HG03066 (cell line): Measurements from ENCODE around the gene RHBDD1.
A peak's percentile ranks its signal among the peaks of the same experiment; 100 is the strongest.
"Not testable (repeated sequence)": the region's sequence is repeated elsewhere in the genome, so short reads cannot be mapped to it uniquely, and the experiment has no call there.

Experiments
- ATAC-seq: cut with Tn5 transposase; IDR thresholded peaks from one replicate; pipeline ENCODE4 v1.9.1; 2021; ENCODE audit warnings: low read depth; ENCODE audit not compliant: unreplicated experiment

Gene RHBDD1

GRCh38 chr2:226799211-226799975 lies 36.5 kb upstream of the RHBDD1 start, which contains the start of gene IRS1:
TSS of gene IRS1 (minus strand) at chr2:226799820. CDS start at chr2:226798738, 1,082 bp downstream.
- peak; percentile 34 for ATAC-seq

DNA sequence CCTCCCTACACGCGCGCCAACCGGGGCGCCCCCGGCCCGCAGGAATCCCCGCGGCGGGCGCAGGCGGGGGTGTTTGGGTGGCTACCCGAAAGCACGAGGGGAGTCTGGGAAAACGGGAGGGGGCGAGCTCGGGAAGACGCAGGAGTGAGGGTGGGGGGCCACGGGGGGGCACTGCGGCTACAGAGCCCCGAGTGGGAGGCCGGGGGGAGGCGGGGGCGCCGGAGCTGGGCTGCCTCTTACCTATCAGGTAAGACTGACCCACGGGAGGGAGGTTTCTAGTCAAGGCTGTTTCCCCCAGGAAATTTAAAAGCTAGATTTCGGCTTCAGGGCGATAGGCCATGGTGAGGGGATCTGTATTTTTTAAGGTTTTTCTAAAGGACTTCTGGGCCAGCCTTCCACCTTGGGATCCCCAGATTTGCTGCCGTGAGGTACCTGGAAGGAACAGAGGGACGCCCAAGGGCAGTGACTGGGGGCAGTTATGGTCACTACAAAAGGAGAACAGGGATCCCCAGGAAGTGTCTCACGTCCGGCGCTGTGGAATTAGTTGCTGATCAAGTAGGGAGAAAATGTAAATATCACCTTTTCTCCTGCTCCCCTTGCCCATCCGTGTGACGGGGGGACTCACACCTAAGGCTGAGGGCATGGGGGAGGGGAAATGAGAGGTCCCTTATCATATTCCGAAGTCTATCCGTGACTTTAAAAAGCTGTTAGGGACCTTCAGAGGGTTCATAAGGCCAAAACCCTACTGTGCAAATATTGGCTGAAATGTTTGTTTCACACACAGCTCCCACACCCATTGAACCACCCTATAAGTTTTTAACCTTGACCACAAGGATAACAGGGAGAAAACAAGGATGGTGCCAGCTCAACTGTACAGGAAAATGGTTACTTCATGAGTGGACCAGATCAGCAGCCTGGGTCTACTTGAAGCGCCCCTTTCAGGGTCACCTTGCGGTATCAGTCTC lies 35.6 kb upstream of the RHBDD1 start:
- ATAC-seq, result no peak

- peak; percentile 71 for ATAC-seq
These were observed 34.7 kb upstream of the RHBDD1 start for GRCh38 chr2:226800941-226801784.

- ATAC-seq, result no peak
These were observed 33.3 kb upstream of the RHBDD1 start for GRCh38 chr2:226802573-226802972.

DNA sequence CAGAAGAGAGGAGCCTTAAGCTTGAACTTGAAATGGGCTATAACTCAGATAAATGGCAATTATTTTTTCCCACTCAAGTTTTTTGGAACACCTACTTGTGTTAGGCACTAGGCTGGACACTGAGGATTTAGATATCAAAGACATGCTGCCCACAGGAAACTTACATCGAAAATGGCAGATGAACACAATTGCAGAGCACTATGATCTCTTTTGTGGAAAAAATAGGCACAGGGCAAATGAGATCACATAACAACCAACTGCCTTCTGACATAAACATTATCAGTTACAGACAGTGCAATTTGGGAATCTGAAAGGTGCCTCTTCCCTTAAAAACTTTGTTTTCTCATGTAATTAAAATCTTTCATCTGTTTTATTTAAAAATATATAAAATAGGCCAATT lies 32.4 kb upstream of the RHBDD1 start:
- no peak for ATAC-seq

DNA sequence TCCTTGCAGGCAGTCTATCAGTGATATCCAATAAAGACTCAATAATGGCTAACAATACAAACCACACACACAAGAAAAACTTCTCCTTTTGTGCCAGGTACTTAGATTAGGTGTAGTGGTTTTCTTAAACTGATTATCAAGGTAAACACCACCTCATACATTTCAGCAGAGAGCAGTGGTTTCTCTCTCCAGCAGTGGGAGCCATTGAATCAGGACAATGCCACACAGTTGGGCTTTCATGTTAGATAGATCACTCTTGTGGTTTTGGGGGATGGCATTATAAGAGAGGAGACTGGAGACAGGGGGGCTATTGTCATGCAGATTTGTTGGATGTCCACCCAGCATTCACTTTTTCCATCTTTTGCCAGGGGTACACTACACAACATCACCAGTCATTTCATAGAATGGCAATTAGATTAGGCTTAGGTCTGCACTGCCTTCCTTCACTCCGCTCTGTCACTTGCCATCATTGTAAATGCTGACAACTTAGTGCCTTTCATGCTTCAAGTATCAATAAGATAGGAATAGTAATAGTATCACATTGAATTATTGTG lies 22.6 kb upstream of the RHBDD1 start:
- ATAC-seq, result no peak

DNA sequence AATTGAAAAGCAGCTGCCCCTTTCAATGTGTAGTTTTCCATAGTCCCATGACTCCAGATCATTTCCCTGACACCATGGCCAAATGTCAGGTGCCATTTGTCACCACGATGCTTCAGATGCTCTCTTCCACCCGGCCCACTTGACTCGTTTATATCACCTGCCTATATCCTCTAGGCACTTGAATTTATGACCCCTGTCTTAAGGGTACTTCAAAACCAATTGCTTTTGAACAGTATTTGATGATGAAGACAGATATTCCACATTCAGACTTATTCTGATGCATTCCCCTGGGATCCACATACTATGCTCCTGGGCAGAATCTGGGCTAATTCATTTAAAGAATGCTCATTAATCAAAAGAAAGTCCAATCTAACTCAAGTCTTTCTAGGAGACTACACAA lies 16.9 kb upstream of the RHBDD1 start:
- ATAC-seq, result no peak

DNA sequence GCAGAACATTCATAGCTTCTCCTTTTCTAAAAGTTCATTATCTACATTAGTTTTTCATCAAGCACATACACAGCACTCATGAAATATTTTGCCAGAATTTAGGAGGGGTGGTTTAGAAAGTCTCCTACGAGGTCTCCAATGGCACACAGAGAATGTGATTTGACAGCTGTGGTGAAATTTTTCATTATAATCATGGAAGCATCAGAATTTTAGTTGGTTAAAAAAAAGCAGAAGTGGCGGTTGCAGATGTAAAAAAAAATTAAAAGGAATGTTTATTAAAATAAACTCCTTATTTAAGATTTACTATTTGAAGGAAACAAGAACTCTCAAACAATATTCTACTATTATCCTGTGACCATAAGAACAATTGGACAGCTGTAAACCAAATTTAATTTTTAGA lies 10.8 kb upstream of the RHBDD1 start:
- ATAC-seq, result no peak

DNA sequence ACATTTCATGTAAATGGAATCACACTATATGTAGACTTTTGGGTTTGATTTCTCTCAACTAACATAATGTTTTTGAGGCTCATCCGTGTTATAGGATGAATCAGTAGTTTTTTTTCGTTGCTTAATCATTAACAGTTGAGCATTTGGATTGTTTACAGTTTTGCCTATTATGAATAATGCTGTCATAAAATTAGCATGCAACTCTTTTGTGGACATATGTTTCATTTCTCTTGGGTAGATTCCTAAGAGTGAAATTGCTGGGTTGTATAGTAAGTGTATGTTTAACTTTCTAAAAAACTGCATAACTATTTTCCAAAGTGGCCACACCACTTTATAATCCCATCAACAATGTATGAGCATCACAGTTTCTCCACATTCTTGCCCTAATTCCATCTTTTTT lies 7.7 kb upstream of the RHBDD1 start:
- ATAC-seq, result no peak

DNA sequence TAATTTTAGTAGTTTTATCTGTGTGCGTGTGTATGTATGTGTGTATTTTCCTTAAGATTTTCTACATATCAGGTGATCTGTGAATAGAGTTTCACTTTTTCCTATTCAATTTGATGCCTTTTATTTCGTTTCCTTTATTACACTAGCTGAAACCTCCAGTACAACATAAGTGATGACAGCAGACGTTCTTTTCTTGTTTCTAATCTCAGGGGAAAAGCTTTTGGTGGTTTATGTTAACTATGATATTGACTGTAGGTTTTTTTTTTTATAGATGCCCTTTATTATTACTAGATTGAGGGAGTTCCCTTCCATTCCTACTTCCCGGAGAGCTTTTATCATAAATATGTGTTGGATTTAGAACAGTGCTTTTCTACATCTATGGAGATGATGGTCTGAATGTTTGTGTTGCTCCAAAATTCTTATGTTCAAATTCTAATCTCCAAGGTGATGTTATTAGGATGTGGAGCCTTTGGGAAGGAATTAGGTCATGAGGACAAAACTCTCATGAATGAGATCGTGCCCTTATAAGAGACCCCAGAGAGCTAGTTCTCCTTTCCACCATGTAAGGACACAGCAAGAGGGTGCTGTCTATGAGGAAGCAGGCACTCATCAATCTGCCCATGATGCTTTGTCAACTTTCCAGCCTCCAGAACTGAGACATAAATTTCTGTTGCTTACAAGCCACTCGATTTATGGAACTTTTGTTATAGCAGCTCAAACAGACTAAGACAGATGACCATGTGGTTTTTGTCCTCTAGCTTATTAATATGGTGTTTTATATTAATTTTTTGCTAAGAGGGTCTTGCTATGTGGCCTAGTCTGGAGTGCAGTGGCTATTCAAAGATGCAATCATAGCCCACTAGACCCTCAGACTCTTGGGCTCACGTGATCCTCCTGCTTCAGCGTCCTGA lies 5.9 kb upstream of the RHBDD1 start:
- ATAC-seq, result no peak

GRCh38 chr2:226831266-226831665 lies 4.6 kb upstream of the RHBDD1 start:
- no peak for ATAC-seq

DNA sequence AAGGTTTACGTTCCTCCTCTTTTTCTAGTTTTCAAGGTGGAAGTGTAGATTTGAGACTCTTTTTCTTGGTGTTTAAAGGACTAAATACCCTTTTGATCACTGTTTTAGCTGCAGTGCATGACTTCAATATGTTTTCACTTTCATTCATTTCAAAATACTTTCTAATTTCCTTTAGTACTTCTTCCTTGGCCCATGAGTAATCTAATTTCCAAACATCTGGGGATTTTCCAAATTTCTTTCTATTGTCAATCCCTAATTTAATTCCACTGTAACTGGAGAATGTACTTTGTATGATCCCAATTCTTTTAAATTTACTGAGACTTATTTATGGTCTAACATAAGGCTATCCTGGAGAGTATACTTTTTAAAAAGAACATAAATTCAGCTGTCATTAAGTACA lies 3.8 kb upstream of the RHBDD1 start:
- ATAC-seq, result no peak

DNA sequence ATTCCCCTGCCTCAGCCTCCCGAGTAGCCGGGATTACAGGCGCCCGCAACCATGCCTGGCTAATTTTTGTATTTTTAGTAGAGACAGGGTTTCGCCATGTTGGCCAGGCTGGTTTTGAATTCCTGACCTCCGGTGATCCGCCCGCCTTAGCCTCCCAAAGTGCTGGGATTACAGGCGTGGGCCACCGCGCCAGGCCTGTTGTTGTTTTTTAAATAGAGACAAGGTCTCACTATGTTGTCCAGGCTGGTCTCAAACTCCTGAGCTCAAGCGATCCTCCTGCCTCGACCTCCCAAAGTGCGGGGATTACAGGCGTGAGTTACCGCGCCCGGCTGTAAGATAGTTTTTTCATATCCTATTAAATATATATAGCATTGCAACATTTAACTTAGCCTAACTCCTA lies 974 bp upstream of the RHBDD1 start:
- not testable (repeated sequence) for ATAC-seq

- ATAC-seq, result peak; percentile 19
These were observed 446 bp upstream of the RHBDD1 start for GRCh38 chr2:226835420-226835795.

GRCh38 chr2:226836548-226836885 lies 663 bp downstream of the RHBDD1 start:
- no peak for ATAC-seq

DNA sequence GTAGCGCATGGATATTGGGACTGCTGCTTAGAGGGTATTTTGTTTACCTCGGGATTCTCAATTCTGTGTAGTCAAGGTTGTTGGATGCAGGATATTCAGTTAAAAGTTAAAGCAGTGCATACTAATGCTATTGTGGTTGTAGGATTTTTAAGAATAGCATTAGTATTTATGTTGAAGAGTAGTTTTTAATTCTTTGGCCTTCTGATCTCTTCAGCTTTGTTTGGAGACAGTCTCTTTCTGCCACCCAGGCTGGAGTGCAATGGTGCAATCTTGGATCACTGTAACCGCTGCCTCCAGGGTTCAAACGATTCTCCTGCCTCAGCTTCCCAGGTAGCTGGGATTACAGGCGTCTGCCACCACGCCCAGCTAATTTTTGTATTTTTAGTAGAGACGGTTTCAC lies 1.5 kb downstream of the RHBDD1 start:
- no peak for ATAC-seq

DNA sequence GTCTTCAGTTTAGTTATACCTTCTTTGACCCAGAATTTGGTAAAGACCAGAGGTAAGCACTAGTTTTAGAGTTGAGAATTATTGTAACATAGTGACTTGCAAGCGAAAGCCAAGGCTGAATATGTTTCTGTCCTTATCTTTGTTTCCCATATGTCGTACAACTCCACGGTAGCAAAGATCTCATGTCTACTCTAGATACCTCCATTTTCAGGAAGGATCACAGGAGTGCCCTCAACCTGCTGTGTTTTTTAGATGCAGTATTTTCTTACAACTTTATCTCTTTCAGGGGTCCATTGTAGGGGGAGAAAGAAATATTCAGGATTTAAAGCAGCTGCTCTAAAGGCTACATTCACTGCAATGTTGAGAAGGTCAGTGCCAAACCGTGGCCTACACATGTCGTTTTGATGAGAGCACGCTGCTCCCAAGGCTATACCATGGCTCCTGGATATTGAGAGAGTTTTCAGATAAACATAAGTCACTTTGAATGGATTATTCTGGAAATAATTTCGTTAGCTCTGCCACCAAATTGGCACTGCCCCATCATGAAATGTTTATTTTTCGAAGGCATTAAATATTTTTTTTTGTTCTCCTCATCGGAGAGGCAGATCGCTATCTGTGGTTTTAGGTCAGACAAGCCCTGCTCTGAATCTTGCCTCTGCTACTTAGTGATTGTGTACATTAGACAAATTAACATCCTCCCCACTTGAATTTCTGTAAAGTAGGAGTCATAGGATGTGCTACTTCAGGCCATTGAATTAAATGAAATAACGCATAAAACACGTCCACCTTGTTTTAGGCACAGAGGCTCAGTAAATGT lies 2.1 kb downstream of the RHBDD1 start:
- ATAC-seq, result no peak

DNA sequence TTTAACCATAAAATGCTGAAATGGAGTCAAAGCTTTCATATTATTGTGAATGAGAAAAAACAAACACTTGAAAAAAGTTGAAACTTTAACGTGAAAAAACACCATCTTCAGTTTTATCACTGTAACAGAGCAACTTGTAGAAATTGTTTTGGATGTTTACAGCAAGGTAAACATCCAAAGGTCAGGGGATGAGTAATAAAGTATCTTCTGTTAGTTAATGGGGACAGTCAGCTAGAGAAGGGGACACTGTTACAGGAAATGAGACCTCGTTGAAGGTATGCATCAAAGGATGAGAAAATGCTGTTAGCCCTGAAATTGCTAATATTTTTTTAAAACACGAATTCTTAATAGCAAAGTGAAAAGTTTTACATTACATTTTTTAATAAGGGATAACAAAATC lies 2.9 kb downstream of the RHBDD1 start:
- ATAC-seq, result no peak

DNA sequence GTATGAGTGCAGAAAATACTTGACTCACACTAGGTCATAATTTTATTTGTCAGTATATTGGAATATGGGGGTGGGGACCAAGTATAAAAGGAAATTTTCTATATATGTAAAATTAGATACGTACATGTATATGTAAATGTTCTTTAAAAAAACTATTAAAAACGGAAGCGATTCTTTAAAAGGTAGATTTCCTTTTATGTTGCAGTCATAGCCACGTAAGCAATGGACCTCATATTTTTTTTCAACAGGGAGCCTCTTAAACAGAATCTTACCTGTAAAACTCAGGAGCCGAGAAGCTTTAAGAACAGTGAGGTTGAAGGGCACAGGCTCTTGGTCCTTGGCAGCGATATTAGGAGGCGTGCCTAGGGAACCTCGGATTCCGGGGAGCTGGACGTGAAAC lies 3.3 kb downstream of the RHBDD1 start:
- no peak for ATAC-seq
